C4-2B (cell line): ENCODE measurements around the gene SFN.

Experiments used
- H3K27ac ChIP-seq: fragments of 450-650 bp; 2 replicates; pipeline ENCODE4 v1.5.1; 2017
- ZFX ChIP-seq: fragments of 450-650 bp; IDR thresholded peaks from 2 replicates; pipeline ENCODE4 v1.6.1; 2017
- TF ChIP-seq, protein P1 (sequence below): fragments of 450-650 bp; conservative IDR thresholded peaks from 2 replicates; pipeline ENCODE4 v1.5.1; 2017; ENCODE audit warnings: mild to moderate bottlenecking

SFN gene

GRCh38 chr1:26853600-26853999, 9.3 kb upstream of the SFN start:
- H3K27ac ChIP-seq = no peak overlapping the region
- no peak for TF ChIP-seq ZFX
- TF ChIP-seq, protein P1, sequence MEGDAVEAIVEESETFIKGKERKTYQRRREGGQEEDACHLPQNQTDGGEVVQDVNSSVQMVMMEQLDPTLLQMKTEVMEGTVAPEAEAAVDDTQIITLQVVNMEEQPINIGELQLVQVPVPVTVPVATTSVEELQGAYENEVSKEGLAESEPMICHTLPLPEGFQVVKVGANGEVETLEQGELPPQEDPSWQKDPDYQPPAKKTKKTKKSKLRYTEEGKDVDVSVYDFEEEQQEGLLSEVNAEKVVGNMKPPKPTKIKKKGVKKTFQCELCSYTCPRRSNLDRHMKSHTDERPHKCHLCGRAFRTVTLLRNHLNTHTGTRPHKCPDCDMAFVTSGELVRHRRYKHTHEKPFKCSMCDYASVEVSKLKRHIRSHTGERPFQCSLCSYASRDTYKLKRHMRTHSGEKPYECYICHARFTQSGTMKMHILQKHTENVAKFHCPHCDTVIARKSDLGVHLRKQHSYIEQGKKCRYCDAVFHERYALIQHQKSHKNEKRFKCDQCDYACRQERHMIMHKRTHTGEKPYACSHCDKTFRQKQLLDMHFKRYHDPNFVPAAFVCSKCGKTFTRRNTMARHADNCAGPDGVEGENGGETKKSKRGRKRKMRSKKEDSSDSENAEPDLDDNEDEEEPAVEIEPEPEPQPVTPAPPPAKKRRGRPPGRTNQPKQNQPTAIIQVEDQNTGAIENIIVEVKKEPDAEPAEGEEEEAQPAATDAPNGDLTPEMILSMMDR = no peak

- TF ChIP-seq, protein P1 = no peak
- TF ChIP-seq ZFX = no peak
- no peak overlapping the region for H3K27ac ChIP-seq
Measured at GRCh38 chr1:26854906-26855305, 8.0 kb upstream of the SFN start.

GRCh38 chr1:26855636-26856035, 7.3 kb upstream of the SFN start:
- H3K27ac ChIP-seq = no peak overlapping the region
- TF ChIP-seq, protein P1 = no peak
- TF ChIP-seq ZFX = no peak

- no peak overlapping the region for H3K27ac ChIP-seq
- TF ChIP-seq, protein P1 = no peak
- TF ChIP-seq ZFX = no peak
Measured at GRCh38 chr1:26856181-26856580, 6.8 kb upstream of the SFN start.

DNA sequence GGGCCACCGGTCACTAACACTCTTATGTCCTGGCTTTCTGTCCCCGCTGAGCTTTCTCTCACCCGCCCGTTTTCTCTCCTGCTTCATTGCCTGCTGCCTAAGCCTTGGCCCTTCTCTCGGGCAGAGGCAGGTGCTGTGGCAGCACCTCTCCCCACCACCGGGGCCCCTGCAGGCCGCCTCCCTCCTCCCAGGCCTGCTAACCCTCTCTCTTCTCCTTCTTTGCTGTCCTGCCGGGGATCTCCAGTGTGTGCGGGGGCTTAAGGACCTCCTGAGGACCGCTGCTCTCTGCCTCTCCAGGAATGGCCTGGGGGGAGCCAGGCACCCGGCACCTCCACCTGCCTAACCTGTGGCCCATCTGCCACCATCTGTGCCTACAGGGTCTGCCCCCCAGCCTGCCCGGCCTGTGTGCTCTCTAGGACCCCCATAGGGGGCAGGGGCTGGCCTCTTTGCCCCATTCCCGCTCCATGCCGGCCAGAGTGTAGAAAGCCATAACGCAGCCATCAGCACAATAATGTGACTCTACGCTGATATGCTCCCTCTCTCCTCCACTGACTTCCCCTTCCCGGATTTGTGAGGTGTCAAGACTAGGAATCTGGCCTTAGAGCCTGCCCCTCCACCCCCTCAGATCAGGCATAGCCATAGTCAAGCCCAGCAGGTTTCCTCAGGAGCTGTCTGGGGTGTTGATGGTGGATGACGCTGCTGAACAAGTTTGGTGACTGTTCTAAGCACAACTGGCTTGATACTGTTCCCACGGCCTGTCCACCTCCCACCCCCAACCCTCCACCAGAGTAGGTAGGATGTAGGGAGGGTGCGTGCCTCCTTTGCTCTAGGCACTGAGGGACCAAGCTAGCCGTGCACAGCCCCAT, 6.1 kb upstream of the SFN start:
- no peak overlapping the region for H3K27ac ChIP-seq
- TF ChIP-seq ZFX = no peak
- TF ChIP-seq, protein P1 = no peak

- H3K27ac ChIP-seq = no peak overlapping the region
- TF ChIP-seq ZFX = no peak
- TF ChIP-seq, protein P1 = no peak
Measured at GRCh38 chr1:26857473-26858060, 5.4 kb upstream of the SFN start.

- H3K27ac ChIP-seq = no peak overlapping the region
- TF ChIP-seq ZFX = no peak
- TF ChIP-seq, protein P1 = no peak
Measured at GRCh38 chr1:26858160-26858559, 4.8 kb upstream of the SFN start.
